Fibroblast of lung (primary cell): Measurements from ENCODE around the gene ADAMTS17. TPM values are rescaled to one million over a fixed set of nuclear protein-coding genes. Genes with fewer than 3 reads are reported as not detected.

Experiments
- DNase-seq, 2 donors: peaks; one replicate each; pipeline versions ENCODE4 v3.0.0 to v3.0.0-alpha.2; 2010; ENCODE audit warnings: low read depth in 2 of 2
- H2AFZ ChIP-seq: 2 replicates; pipeline ENCODE4 v1.5.1; 2012; ENCODE audit warnings: low read length, control low read depth, inconsistent platforms
- H3K27ac ChIP-seq: 2 replicates; pipeline ENCODE4 v1.5.1; 2011; ENCODE audit warnings: low read length, control low read depth; ENCODE audit not compliant: insufficient read depth
- H3K27me3 ChIP-seq: 2 replicates; pipeline ENCODE4 v1.5.1; 2011; ENCODE audit warnings: mild to moderate bottlenecking, low read length; ENCODE audit not compliant: control insufficient read depth, insufficient read depth
- H3K36me3 ChIP-seq: 2 replicates; pipeline ENCODE4 v1.5.1; 2011; ENCODE audit warnings: low read length; ENCODE audit not compliant: control insufficient read depth, insufficient read depth
- H3K4me1 ChIP-seq: 2 replicates; pipeline ENCODE4 v1.5.1; 2011; ENCODE audit warnings: low read length; ENCODE audit not compliant: control insufficient read depth, insufficient read depth; ENCODE audit errors: extremely low read depth
- H3K4me2 ChIP-seq: 2 replicates; pipeline ENCODE4 v1.5.1; 2011; ENCODE audit warnings: low read length, control low read depth; ENCODE audit not compliant: insufficient read depth; ENCODE audit errors: extremely low read depth
- H3K4me3 ChIP-seq, 4 experiments: fragments of 200-600 bp in 1 of 4; sonication (generic) in 1 of 4; replicated peaks in 1 of 4; 2 replicates each; pipeline ENCODE4 v1.5.1; 2011 to 2016; ENCODE audit warnings: low read length in 4 of 4, low read depth in 3 of 4, mild to moderate bottlenecking in 3 of 4, control low read depth in 2 of 4, inconsistent platforms in 1 of 4, mixed read lengths in 1 of 4; ENCODE audit not compliant: insufficient read depth in 1 of 4; ENCODE audit errors: control extremely low read depth in 1 of 4
- H3K79me2 ChIP-seq: 2 replicates; pipeline ENCODE4 v1.5.1; 2012; ENCODE audit warnings: mild to moderate bottlenecking, low read length, inconsistent platforms; ENCODE audit not compliant: control insufficient read depth, insufficient read depth
- H3K9ac ChIP-seq: 2 replicates; pipeline ENCODE4 v1.5.1; 2011; ENCODE audit warnings: mild to moderate bottlenecking, low read length, control low read depth; ENCODE audit not compliant: insufficient read depth
- H3K9me3 ChIP-seq: 2 replicates; pipeline ENCODE4 v1.5.1; 2012; ENCODE audit warnings: low read depth, low read length; ENCODE audit not compliant: control insufficient read depth, insufficient read depth
- H4K20me1 ChIP-seq: 2 replicates; pipeline ENCODE4 v1.5.1; 2011; ENCODE audit warnings: low read length; ENCODE audit not compliant: control insufficient read depth, insufficient read depth; ENCODE audit errors: extremely low read depth
- EZH2 ChIP-seq: IDR thresholded peaks from 2 replicates; pipeline ENCODE4 v1.5.1; 2012; ENCODE audit warnings: low read length, control low read depth, mild to moderate bottlenecking; ENCODE audit errors: missing control alignments
- polyA plus RNA-seq, 2 donors: library from polyadenylated mRNA; depleted of rRNA in 1 of 2; stranded (reverse) in 1 of 2; unstranded in 1 of 2; fragments of >200 nt; gene quantifications; 2 replicates each; pipeline ENCODE4 v1.2.1, GENCODE V29; 2011 to 2012; ENCODE audit warnings: missing spikeins in 1 of 2
- total RNA-seq: library from RNA; depleted of rRNA; stranded (reverse); fragments of >200 nt; gene quantifications from 2 replicates; pipeline ENCODE4 v1.2.1, GENCODE V29; 2014
- TF ChIP-seq, protein P1 (sequence below), 2 donors: IDR thresholded peaks in 1 of 2; conservative IDR thresholded peaks in 1 of 2; 1 replicate in 1 of 2; 2 replicates in 1 of 2; pipeline ENCODE4 v1.5.1; 2011 to 2012; ENCODE audit warnings: low read length in 2 of 2, control low read depth in 1 of 2, inconsistent platforms in 1 of 2, low read depth in 1 of 2, mild to moderate bottlenecking in 1 of 2

The ADAMTS17 gene
- total and polyA plus RNA-seq, 2 donors (not counting 1 experiment from before 2014, with no cell fraction given): 0.09 to 0.17 TPM

DNA sequence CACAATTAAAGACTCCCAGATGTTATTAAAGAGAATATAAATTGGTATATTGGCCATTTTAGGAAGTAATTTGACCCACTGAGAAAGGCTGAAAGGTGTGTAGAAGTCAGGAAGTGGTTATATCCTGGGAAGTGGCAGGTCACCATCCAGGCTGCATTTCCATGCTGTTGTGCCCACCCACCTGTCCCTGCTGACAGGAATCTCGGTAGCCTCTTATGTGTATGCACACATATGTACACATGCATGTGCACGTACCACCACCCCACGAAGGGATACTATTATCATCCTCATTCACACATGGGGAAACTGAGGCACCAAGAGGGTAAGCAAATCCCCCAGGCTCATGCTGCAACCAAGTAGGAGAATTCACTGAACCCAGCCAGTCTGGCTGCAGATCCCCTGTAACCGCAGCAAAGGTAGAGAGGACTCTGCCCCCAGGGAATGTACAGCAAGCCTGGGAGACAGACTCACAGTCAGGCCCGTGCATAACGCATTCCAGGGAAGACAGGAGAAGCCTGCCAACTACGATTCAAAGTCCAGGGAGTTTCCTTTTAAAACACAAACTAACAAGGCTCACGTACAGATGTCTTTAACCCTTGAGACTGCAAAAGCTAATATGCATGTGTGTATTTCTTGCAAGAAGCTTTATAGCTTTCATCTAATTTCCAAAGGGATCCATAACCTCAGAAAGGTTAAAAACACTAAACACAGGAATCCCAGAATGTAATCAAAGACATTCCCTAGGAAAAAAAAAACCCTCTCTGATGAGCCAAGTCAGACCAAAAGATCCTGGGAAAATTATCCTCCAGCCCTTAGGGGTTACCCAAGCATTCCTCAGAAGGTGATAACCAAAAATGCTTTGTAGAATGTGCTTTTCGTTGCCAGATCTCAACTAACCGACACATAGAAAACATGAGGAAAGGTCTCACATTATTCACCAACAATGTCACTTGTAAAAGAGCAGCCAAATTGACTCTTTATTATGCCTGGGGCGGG is 129.6 kb downstream of the ADAMTS17 start:
- no peak overlapping the region for H2AFZ ChIP-seq
- no peak overlapping the region for H3K4me3 ChIP-seq
- no peaks in the 10 kb centered on the region for H3K9me3 ChIP-seq
- H3K4me2 ChIP-seq: no peak overlapping the region
- H4K20me1 ChIP-seq: no peaks in the 10 kb centered on the region
- no peaks in the 10 kb centered on the region for H3K27me3 ChIP-seq
- H3K27ac ChIP-seq: no peak overlapping the region
- no peak for TF ChIP-seq EZH2
- TF ChIP-seq, protein P1, sequence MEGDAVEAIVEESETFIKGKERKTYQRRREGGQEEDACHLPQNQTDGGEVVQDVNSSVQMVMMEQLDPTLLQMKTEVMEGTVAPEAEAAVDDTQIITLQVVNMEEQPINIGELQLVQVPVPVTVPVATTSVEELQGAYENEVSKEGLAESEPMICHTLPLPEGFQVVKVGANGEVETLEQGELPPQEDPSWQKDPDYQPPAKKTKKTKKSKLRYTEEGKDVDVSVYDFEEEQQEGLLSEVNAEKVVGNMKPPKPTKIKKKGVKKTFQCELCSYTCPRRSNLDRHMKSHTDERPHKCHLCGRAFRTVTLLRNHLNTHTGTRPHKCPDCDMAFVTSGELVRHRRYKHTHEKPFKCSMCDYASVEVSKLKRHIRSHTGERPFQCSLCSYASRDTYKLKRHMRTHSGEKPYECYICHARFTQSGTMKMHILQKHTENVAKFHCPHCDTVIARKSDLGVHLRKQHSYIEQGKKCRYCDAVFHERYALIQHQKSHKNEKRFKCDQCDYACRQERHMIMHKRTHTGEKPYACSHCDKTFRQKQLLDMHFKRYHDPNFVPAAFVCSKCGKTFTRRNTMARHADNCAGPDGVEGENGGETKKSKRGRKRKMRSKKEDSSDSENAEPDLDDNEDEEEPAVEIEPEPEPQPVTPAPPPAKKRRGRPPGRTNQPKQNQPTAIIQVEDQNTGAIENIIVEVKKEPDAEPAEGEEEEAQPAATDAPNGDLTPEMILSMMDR (conservative IDR thresholded peaks at IDR 0.05 in 1 of 2, IDR thresholded peaks at IDR 0.05 in 1 of 2; ENCODE audit: low read depth in 1 of 2, low read length in 2 of 2): no peak
- H3K9ac ChIP-seq: no peak overlapping the region
- H3K36me3 ChIP-seq: no peaks in the 10 kb centered on the region
- no peaks in the 10 kb centered on the region for H3K79me2 ChIP-seq
- no peaks in the 10 kb centered on the region for H3K4me1 ChIP-seq
- DNase-seq: peak in 1 of 2 donors; percentile 56

- no peak for DNase-seq
These were observed 131.4 kb downstream of the ADAMTS17 start for GRCh38 chr15:100210338-100210737.

More at GRCh38 chr15:100210338-100210737, 131.4 kb downstream of the ADAMTS17 start:
- no peaks in the 10 kb centered on the region for H3K79me2 ChIP-seq
- H3K9ac ChIP-seq: no peak overlapping the region
- H3K4me3 ChIP-seq: no peak overlapping the region
- H3K4me2 ChIP-seq: no peak overlapping the region
- H3K27ac ChIP-seq: no peak overlapping the region
- no peaks in the 10 kb centered on the region for H3K27me3 ChIP-seq
- no peaks in the 10 kb centered on the region for H3K9me3 ChIP-seq
- H4K20me1 ChIP-seq: no peaks in the 10 kb centered on the region
- no peaks in the 10 kb centered on the region for H3K36me3 ChIP-seq
- H3K4me1 ChIP-seq: no peaks in the 10 kb centered on the region
- no peak overlapping the region for H2AFZ ChIP-seq
- TF ChIP-seq, protein P1 (conservative IDR thresholded peaks at IDR 0.05 in 1 of 2, IDR thresholded peaks at IDR 0.05 in 1 of 2; ENCODE audit: low read depth in 1 of 2, low read length in 2 of 2): no peak
- TF ChIP-seq EZH2: no peak
